PC-9 (cell line): Measurements from ENCODE around the gene SLC22A2.
"Not testable (repeated sequence)": the region's sequence is repeated elsewhere in the genome, so short reads cannot be mapped to it uniquely, and the experiment has no call there.

Experiments
- EZH2 ChIP-seq: fragments of 200-600 bp; sonication (generic); IDR thresholded peaks from 2 replicates; pipeline ENCODE4 v1.8.0; 2017; ENCODE audit warnings: antibody characterized with exemption, low read depth
- TF ChIP-seq, protein P1 (sequence below): fragments of 200-600 bp; sonication (generic); conservative IDR thresholded peaks from 2 replicates; pipeline ENCODE4 v1.6.1; 2017; ENCODE audit warnings: mixed run types, antibody characterized with exemption, mild to moderate bottlenecking, moderate library complexity

DNA sequence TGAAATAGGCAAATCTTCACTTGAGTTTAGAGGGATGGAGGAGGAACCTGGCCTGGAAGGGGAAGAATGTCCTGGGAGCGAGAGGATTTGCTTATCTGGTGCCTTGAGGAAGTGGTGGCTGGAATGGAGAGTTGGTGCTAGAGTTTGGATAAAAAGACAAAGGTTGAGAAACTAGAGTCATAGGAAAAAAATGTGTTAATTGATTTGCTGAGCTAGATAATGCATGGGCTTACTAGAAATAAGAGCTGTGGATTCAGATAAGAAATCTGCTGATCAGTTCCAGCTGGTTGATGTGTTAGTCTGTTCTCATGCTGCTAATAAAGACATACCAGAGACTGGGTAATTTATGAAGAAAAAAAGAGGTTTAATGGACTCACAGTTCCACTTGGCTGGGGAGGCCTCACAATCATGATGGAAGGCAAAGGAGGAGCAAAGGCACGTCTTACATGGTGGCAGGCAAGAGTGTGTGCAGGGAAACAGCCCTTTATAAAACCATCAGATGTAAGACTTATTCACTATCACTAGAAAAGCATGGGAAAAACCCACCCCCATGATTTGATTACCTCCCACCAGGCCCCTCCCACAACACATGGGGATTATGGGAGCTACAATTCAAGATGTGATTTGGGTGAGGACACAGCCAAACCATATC lies 43.9 kb upstream of the SLC22A2 start:
- TF ChIP-seq, protein P1, sequence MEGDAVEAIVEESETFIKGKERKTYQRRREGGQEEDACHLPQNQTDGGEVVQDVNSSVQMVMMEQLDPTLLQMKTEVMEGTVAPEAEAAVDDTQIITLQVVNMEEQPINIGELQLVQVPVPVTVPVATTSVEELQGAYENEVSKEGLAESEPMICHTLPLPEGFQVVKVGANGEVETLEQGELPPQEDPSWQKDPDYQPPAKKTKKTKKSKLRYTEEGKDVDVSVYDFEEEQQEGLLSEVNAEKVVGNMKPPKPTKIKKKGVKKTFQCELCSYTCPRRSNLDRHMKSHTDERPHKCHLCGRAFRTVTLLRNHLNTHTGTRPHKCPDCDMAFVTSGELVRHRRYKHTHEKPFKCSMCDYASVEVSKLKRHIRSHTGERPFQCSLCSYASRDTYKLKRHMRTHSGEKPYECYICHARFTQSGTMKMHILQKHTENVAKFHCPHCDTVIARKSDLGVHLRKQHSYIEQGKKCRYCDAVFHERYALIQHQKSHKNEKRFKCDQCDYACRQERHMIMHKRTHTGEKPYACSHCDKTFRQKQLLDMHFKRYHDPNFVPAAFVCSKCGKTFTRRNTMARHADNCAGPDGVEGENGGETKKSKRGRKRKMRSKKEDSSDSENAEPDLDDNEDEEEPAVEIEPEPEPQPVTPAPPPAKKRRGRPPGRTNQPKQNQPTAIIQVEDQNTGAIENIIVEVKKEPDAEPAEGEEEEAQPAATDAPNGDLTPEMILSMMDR: not testable (repeated sequence)
- TF ChIP-seq EZH2: not testable (repeated sequence)
